HCT116 (cell line): Measurements from ENCODE around the gene GSTA4.

ENCODE experiments used
- CEBPB ChIP-seq: IDR thresholded peaks from 2 replicates; pipeline ENCODE4 v1.6.1; 2012; ENCODE audit warnings: low read depth
- CTCF ChIP-seq, 3 experiments: fragments of 200-600 bp in 1 of 3; sonication (generic) in 1 of 3; IDR thresholded peaks in 2 of 3; conservative IDR thresholded peaks in 1 of 3; 2 replicates each; pipeline ENCODE4 v1.5.1; 2012 to 2017; ENCODE audit warnings: low read depth in 2 of 3, low read length in 2 of 3, antibody characterized with exemption in 1 of 3, borderline replicate concordance in 1 of 3, control low read depth in 1 of 3, mild to moderate bottlenecking in 1 of 3, mixed read lengths in 1 of 3, mixed run types in 1 of 3, moderate library complexity in 1 of 3; ENCODE audit not compliant: insufficient read depth in 1 of 3
- ELF1 ChIP-seq: IDR thresholded peaks from 2 replicates; pipeline ENCODE4 v1.6.1; 2012; ENCODE audit warnings: low read depth, borderline replicate concordance
- EZH2 ChIP-seq: fragments of 200-600 bp; sonication (generic); IDR thresholded peaks from 2 replicates; pipeline ENCODE4 v1.6.1; 2017; ENCODE audit warnings: antibody characterized with exemption, mixed run types
- POLR2A ChIP-seq: IDR thresholded peaks from 2 replicates; pipeline ENCODE4 v1.7.0; 2011; ENCODE audit warnings: borderline replicate concordance; ENCODE audit not compliant: insufficient read depth, insufficient read length; ENCODE audit errors: extremely low read depth
- POLR2AphosphoS5 ChIP-seq: IDR thresholded peaks from 2 replicates; pipeline ENCODE4 v1.6.1; 2011; ENCODE audit warnings: mild to moderate bottlenecking, low read depth, low read length, moderate library complexity
- SIN3A ChIP-seq: IDR thresholded peaks from 2 replicates; pipeline ENCODE4 v1.6.1; 2012; ENCODE audit warnings: low read depth
- YY1 ChIP-seq: IDR thresholded peaks from 2 replicates; pipeline ENCODE4 v1.6.1; 2011; ENCODE audit warnings: low read length, low read depth, moderate library complexity, mild to moderate bottlenecking; ENCODE audit not compliant: insufficient replicate concordance; ENCODE audit errors: extremely low read depth
- ZFX ChIP-seq: fragments of 450-650 bp; IDR thresholded peaks from 2 replicates; pipeline ENCODE4 v1.6.1; 2017
- TF ChIP-seq, protein P1 (sequence below): IDR thresholded peaks from 2 replicates; pipeline ENCODE4 v1.6.1; 2012; ENCODE audit warnings: low read depth

GRCh38 chr6:53023323-53023722 lies 28.2 kb upstream of the GSTA4 start:
- TF ChIP-seq POLR2A (no peak), YY1 (no peak), CTCF (IDR thresholded peaks at IDR 0.05 in 2 of 3, conservative IDR thresholded peaks at IDR 0.05 in 1 of 3; ENCODE audit: borderline replicate concordance in 1 of 3, insufficient read depth in 1 of 3, low read depth in 2 of 3, low read length in 2 of 3) (no peak), EZH2 (no peak), ELF1 (no peak), SIN3A (no peak), CEBPB (no peak), ZFX (no peak), POLR2AphosphoS5 (no peak)
- TF ChIP-seq, protein P1, sequence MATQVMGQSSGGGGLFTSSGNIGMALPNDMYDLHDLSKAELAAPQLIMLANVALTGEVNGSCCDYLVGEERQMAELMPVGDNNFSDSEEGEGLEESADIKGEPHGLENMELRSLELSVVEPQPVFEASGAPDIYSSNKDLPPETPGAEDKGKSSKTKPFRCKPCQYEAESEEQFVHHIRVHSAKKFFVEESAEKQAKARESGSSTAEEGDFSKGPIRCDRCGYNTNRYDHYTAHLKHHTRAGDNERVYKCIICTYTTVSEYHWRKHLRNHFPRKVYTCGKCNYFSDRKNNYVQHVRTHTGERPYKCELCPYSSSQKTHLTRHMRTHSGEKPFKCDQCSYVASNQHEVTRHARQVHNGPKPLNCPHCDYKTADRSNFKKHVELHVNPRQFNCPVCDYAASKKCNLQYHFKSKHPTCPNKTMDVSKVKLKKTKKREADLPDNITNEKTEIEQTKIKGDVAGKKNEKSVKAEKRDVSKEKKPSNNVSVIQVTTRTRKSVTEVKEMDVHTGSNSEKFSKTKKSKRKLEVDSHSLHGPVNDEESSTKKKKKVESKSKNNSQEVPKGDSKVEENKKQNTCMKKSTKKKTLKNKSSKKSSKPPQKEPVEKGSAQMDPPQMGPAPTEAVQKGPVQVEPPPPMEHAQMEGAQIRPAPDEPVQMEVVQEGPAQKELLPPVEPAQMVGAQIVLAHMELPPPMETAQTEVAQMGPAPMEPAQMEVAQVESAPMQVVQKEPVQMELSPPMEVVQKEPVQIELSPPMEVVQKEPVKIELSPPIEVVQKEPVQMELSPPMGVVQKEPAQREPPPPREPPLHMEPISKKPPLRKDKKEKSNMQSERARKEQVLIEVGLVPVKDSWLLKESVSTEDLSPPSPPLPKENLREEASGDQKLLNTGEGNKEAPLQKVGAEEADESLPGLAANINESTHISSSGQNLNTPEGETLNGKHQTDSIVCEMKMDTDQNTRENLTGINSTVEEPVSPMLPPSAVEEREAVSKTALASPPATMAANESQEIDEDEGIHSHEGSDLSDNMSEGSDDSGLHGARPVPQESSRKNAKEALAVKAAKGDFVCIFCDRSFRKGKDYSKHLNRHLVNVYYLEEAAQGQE = no peak
